Loucy (cell line): ENCODE measurements around the gene KANK2.

ENCODE experiments used
- EZH2phosphoT487 ChIP-seq: fragments of 200-600 bp; IDR thresholded peaks from 2 replicates; pipeline ENCODE4 v1.6.1; 2018; ENCODE audit warnings: antibody characterized with exemption, mild to moderate bottlenecking, moderate library complexity, borderline replicate concordance
- TF ChIP-seq, protein P1 (sequence below): fragments of 200-600 bp; sonication (generic); conservative IDR thresholded peaks from 2 replicates; pipeline ENCODE4 v1.5.1; 2014; ENCODE audit warnings: mild to moderate bottlenecking, antibody characterized with exemption, low read length

DNA sequence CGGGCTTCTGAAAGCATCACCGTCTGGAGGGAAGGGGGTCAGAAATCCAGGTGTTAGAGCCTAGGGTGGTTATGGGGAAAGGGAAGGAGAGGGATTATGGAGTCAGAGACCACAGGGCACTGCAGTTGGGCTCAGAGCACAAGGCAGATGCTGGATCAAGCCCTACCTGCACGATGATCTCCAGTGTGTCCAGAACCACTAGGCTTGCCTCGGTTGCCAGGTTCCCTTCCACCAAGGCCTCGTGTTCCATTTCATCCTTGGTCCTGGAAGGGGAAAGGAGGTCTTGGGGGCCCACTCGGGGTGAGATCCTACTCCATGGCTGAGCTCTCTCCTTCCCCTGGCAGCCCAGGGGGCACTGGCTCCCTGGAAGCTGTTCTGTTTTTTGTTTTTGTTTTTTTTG, 17.0 kb upstream of the KANK2 start:
- TF ChIP-seq, protein P1, sequence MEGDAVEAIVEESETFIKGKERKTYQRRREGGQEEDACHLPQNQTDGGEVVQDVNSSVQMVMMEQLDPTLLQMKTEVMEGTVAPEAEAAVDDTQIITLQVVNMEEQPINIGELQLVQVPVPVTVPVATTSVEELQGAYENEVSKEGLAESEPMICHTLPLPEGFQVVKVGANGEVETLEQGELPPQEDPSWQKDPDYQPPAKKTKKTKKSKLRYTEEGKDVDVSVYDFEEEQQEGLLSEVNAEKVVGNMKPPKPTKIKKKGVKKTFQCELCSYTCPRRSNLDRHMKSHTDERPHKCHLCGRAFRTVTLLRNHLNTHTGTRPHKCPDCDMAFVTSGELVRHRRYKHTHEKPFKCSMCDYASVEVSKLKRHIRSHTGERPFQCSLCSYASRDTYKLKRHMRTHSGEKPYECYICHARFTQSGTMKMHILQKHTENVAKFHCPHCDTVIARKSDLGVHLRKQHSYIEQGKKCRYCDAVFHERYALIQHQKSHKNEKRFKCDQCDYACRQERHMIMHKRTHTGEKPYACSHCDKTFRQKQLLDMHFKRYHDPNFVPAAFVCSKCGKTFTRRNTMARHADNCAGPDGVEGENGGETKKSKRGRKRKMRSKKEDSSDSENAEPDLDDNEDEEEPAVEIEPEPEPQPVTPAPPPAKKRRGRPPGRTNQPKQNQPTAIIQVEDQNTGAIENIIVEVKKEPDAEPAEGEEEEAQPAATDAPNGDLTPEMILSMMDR, result no peak
- no peak for TF ChIP-seq EZH2phosphoT487
